Hematopoietic multipotent progenitor cell treated with erythropoietin and hydrocortisone succinate and interleukin-3 and kit ligand, for 6 days (in vitro differentiated cells): Measurements from ENCODE around the gene CYSRT1.

Source experiments
- DNase-seq: peaks from one replicate; pipeline ENCODE4 v3.0.0-alpha.2; 2015

The CYSRT1 gene

DNA sequence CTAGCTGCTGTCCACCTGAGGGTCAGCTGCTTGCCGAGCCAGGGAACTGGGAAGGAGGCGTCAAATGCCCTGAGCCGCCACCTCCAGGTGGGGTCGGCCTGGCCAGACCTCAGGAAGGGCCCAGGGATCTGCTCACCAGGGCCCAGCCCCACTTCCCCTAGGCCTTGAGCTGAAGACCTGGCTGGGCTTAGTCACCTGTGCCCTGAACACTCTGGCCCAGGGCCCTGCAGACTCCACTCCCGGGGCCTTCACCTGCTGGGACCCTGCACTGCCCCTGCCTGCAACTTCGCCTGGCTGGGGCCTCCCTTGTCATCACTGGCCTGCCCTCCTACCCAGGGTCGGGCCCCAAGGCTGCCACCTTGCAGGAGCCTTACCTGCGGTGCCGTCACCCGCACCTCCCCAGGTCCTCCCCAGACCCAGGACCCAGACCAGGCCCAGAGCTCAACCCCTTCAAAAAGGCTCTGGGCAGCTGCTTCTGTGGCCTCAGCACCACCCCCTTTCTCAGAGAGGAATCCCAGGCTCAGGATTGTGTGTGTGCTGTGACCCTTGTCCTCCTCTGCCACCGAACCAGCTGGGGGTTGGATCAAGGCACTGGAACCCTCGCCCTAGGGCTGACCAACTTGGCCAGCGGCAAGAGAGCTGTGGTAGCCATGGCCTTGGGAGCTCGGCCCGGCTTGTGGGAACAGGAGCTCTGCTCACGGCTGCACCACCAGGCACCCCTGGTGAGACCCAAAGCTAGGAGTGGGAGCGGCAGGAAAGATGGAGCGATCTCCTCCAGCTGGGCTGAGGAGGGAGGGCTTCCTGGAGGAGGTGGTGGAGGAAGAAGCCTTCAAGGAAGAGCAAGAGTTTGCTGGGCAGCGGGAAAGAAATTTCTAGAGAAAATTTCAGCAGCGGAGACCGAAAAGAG, 29.0 kb downstream of the CYSRT1 start:
- DNase-seq = no peak

DNA sequence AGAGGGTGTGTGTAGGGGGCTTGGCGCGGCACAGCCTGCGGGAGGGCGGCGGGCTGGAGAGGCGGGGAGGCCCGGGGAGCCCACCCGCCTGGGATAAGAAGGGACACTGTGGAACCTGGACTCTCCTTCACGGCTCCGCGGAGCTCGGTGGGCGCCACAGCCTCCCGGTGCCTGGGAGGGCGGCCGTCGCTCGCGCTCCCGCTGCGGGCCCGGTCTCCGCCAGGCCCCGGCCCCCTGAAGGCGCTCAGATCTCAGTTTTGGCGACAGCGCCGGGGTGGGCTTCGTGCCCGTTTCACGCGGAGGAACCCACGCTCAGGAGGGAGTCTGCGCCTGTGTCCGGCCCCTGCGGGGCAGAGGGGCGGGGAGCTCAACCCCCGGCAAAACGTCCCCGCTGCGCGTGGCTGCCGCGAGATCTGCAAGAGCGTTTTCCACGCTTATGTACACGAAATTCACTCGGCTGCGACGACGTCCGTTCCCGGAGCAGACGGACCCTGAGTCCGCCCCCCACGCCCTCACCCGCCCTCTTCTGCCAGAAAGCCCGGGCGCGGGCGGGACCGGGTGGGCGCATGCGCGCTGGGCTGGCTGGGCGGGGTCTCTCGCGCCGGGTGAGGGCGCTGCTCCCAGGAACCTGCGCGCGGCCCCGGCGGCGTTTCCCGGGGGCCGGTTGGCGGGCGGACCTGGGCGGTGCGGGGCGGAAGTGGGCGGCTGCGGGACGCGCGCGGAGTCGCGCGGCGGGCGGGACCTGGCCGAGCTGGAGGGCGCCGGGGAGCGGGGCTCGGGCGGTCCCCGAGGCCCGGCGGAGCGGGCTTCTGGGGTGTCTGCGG, 29.9 kb downstream of the CYSRT1 start, which contains the start of gene NELFB:
Gene NELFB (plus strand): TSS at position 704 of the 824 bp plus-strand sequence.
- peak; percentile 92 for DNase-seq

DNA sequence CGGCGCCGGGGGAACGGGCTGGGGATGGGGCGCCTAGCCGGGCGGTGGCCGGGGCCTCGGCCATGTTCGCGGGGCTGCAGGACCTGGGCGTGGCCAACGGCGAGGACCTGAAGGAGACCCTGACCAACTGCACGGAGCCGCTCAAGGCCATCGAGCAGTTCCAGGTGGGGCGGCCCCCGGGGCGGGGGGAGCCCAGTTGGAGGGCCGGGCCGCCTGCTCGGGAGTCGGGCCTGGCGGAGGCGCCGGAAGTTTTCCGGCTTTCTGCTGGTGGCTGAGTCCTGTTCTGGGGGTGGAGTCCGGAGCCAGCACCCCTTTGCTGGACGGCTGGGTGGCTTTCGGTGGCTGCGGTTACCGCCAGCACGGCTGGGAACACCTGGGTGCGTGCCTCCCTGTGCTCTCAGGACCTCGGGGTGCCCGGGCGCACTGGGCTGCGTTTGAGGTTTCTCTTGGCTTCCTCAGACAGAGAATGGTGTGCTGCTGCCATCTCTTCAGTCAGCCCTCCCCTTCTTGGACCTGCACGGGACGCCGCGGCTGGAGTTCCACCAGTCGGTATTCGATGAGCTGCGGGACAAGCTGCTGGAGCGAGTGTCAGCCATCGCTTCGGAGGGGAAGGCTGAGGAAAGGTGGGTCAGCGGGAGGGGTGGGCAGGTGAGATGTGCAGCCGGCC, 30.6 kb downstream of the CYSRT1 start:
- DNase-seq = peak; percentile 56

DNA sequence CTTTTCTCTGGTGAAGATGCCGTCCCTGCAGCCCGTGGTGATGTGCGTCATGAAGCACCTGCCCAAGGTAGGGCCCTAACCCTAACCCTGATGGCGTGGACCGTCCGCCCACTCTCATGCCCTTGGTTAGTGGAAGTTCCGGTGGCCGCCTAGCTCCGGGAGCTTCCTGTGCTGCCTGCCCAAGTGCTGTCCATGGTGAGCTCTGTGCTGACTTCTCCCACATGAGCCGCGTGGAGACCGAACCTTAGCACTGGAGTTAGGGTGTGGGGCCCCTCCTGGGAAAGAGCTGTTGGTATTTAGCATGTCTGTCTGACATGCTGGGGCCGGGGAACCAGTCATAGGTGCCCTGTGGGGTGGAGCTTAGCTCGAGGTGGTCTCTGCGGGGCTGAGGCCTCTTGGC, 31.4 kb downstream of the CYSRT1 start:
- no peak for DNase-seq

DNA sequence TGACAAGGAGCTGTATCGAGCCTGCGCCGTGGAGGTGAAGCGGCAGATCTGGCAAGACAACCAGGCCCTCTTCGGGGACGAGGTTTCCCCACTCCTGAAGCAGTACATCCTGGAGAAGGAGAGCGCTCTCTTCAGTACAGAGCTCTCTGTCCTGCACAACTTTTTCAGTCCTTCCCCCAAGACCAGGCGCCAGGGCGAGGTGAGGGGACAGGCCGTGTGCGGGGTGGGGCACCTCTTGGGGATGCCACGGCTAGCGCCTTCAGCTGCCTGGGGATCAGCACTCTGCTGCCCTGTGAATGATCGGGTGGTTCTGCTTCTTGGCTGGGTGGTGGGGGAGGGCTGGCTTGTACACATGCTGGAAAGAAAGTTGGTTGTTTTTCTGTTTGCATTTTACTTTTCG, 31.9 kb downstream of the CYSRT1 start:
- DNase-seq = peak; percentile 61

DNA sequence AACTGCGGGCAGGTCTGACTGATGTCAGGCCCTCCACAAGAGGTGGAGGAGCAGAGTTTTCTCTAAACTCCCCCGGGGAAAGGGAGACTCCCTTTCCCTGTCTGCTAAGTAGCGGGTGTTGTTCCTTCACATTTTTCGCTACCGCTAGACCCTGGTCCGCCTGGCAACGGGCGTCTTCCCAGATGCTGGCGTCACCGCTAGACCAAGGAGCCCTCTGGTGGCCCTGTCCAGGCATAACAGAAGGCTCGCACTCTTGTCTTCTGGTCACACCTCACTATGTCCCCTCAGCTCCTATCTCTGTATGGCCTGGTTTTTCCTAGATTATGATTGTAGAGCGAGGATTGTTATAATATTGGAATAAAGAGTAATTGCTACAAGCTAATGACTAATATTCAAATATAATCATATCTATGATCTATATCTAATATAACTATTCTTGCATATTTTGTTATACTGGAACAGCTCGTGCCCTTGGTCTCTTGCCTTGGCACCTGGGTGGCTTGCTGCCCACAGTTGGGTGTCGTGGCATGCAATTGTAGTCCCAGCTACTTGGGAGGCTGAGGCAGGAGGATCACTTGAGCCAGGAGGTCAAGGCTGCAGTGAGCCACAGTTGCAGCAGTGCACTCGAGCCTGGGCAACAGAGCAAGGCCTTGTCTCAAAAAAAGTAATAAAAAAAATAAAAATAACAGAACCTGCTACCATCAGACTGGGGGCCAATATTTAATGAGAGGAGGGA, 37.4 kb downstream of the CYSRT1 start:
- DNase-seq = peak; percentile 29

DNA sequence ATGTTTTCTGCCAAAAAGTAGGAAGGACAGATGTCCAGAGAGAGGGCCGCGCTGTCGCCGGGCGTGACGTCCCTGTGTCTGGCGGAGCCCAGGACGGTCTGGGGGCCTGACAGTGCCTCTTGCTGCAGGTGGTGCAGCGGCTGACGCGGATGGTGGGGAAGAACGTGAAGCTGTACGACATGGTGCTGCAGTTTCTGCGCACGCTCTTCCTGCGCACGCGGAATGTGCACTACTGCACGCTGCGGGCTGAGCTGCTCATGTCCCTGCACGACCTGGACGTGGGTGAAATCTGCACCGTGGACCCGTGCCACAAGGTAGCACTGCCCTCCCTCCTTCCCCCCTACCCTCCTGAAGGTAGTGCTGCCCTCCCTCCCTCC, 37.9 kb downstream of the CYSRT1 start:
- no peak for DNase-seq

DNA sequence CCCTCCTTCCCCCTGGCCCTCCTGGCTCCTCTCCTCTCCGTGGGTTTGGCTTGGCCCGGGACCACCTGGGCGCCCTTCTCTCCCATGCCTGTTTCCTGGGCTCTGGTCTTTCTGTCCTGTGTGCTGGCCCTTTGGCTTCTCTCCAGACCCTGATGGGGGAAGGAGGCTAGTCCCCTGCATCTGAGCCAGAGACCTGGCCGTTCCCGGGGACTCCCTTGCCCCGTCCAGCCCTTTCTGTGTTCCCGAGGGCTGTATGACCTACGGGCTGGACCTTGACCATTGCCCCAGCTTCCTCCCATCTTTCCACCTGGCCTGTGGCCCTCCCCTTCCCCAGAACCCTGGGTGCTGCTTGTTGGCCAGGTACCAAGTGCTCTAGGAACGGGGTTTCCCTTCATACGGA, 38.5 kb downstream of the CYSRT1 start:
- DNase-seq = no peak

DNA sequence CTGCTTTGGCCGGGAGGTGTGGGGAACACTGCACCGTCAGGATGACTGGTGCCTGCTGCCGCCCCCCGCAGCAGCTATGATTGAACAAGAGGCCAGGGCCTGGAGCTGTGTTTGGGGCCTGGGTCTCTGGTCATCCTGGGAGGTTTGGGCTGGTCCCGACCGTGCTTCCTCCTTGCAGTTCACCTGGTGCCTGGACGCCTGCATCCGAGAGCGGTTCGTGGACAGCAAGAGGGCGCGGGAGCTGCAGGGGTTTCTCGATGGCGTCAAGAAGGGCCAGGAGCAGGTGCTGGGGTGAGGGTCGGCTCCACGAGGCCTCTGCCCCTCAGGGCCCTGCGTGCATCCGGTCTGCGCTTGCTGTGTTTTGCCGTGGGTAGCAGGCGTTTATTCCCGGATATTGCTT, 39.1 kb downstream of the CYSRT1 start:
- no peak for DNase-seq

DNA sequence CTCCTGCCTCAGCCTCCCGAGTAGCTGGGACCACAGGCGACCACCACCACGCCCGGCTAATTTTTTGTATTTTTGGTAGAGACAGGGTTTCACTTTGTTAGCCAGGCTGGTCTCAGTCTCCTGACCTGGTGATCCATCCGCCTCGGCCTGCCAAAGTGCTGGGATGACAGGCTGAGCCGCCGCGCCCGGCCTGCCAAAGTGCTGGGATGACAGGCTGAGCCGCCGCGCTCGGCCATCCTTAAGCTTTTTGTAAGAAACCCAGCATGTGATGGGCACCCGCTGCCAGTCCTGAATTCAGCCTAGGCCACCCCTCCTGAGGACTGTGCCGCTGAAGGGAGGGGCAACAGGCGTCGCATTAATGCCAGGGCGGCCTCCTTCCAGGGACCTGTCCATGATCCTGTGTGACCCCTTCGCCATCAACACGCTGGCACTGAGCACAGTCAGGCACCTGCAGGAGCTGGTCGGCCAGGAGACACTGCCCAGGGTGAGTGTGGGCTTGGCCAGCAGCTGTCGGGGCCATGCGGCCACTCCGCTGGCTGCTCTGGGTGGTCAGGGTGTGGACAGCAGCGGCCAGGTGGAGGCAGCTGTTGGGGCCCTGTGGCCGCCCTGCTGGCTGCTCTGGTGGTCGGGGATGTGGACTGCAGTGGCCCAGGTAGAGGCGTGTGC, 40.7 kb downstream of the CYSRT1 start:
- DNase-seq = no peak

DNA sequence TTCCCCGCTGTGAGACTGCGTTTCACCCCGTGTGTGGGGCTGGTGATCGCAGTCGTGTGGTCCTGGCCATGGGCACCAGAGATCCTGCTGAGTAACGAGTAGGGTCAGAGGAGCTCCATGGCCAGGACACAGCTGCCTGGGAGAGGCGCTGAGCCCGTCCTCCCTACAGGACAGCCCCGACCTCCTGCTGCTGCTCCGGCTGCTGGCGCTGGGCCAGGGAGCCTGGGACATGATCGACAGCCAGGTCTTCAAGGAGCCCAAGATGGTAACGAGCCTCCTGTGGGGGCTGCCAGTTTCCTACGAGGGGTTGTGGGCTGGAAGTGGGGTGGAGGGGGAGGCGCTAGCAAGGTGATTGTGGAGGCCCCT, 41.2 kb downstream of the CYSRT1 start:
- no peak for DNase-seq

DNA sequence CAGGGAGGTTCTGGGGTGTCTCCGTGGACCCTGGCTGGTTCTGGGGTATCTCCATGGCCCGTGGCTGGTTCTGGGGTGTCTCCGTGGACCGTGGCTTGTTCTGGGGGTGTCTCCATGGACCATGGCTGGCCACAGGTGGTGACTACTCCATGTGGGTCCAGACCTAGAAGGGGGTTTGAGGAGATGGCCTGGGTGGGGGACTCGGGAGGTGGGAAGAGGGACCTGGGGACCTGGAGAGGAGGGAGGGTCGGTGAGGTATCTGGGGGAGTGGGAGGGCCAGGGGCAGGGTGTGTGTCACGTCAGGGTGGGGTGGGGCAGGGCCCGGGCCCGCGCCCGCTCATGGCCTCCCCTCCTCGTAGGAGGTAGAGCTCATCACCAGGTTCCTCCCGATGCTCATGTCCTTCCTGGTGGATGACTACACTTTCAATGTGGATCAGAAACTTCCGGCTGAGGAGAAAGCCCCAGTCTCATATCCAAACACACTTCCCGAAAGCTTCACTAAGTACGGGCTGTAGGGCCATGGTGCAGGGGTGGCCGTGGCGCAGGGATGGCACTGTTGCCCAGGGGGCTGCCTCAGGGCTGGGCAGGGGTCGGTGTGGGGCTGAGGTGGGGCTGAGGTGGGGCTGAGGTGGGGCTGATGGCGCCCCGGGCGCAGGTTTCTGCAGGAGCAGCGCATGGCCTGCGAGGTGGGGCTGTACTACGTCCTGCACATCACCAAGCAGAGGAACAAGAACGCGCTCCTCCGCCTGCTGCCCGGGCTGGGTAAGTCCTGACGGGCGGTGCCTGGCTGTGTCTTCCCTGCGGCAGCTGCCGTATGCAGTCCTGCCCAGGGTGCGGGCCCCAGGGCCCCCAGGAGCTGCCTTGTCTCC, 41.8 kb downstream of the CYSRT1 start:
- DNase-seq = no peak

DNA sequence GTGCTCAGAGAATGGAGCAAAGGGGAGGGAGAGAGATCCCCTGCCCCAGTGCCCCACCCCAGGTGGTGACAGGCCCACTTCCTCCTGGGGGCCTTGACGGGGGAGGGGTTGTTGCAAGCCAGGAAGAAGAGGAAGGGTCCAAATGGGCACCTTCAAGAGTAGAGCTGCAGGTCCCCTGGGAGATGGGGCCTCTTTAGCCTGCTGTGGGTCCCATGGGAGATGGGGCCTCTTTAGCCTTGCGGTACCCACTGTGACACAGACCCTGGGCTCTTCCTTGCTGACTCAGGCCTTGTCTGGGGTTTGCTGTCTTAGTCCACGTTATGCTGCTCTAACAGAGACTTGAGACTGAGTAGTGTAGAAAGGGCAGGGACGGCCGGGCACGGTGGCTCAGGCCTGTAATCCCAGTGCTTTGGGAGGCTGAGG, 43.0 kb downstream of the CYSRT1 start:
- no peak for DNase-seq

DNA sequence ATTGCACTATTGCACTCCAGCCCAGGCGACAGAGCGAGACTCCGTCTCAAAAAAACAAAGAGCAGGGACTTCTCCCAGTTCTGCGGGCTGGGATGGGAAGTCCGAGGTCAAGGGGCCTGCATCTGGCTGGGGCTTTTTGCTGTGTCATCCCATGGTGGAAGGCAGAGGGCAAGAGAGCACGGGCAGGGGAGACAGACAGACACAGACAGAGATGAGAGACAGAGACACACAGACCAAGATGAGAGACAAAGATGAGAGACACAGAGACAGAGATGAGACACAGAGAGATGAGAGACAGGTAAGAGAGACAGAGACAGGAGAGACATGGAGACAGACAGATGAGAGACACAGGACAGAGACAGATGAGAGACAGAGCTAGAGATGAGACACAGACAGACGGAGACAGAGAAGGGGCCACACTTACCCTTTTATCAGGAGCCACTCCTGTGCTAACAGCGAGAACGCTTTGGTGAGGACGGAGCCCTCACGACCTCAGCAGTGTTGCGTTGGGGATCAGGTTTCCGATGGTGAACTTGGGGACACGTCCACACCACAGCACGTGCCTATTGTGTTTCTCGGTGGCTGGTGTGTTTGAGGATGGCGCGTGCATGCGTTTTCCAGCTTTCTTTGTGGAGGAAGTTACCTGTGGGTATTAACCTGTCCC, 43.7 kb downstream of the CYSRT1 start:
- DNase-seq = no peak

DNA sequence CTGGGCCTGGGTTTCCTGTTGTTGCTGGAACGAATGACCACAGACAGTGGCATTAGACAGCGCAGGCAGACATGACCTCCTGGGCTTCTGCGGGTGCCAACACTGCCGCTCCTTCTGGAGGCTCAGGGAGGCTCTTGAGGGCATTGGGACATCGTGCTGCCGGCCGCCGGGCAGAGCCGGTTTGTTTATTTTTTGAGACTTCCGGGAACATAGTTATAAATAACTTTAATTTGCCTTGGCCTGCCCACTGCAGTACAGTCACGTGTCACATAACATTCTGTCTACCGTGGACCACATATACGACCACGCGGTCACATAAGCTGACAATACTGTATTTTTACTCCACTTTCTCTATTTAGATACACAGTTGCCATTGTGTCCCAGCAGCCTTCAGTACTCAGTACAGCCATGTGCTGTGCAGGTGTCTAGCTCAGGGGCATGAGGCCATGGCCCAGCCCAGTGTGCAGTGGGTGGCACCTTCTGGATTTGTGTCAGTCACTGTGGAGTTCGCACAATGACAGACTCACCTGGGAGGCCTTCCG, 44.3 kb downstream of the CYSRT1 start:
- no peak for DNase-seq

DNA sequence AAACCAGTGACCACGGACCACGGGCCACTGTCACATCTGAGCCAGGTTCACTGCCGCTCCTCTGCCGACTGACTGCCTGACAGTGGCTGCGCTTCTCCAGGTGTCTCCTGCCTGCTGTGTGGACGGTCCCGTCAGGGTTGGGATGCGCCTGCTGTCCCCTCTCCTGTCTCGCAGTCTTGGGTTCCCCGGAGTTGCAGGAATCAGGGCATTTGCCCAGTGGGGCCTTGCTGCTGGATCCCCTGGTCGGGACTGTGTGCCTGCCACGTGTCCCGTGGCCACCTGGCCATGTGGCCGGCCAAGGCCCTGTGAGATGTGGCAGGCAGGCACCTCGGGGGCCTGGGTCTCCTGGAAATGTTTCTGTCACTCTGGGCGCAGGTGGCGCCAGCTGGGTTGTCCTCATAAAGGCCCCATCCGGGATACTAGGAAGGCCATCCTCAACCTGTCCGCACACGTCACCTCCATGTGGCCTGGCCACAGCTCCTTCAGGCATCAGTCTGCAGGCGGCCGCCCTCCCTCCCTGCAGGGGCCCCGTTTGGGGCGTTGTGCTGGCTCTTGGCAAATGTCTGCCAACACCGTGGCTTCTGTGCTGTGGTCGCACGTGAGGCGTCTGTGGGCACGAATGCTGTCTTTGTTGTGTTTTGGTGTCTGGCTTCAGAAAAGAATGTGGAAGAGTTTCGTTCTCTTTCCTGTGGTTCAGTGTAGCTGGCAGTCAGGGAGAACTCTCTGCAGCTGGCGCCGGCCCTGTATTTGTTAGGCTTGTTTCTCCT, 46.1 kb downstream of the CYSRT1 start:
- DNase-seq = peak; percentile 47

DNA sequence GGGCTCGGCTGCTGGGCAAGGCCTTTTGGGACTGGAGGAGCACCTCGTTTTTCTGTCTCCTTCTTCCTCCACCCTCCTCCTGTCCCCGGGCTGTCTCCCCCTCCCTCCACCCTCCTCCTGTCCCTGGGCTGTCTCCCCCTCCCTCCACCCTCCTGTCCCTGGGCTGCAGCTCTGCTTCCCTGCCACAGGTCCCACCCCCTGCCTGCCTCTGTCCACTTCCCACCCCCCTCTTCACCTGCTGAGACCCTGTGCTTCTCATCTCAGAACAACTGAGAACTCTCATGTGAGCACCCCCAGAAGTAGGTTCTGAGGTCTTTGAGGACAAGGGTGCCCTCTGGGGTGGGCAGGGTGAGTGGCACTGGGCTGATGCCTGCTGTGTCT, 46.7 kb downstream of the CYSRT1 start:
- DNase-seq = no peak

DNA sequence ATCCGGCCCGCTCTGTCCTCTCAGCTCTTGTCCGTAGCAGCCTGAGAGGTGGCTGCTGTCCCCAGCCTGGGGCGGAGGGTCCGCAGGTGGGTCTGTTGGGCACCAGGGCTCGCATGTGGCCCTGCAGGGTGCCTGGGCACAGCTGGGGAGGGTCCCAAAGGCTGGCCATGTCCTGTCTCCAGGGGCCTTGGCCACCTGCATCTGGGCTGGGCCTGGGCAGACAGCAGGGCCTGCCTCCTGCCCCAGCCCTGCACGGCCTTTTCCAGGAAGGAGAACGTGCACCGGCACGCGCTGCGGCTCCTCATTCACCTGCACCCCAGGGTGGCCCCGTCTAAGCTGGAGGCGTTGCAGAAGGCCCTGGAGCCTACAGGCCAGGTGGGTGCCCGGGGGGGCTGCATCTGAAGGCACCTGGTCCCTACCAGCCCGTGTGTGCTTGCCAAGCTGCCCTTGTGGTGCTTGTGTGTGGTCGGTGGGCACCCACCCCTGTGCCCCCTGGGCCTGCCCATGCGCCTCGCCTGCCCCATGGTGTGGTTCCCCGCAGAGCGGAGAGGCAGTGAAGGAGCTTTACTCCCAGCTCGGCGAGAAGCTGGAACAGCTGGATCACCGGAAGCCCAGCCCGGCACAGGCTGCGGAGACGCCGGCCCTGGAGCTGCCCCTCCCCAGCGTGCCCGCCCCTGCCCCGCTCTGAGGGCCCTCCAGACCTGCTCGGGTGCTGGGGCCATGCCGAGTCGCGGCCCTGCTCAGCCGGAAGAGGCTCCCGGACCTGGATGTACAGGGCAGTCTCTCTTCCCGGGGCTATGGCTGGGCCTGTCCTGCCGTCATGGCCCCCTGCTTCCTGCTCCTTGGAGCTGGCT, 47.5 kb downstream of the CYSRT1 start:
- DNase-seq = no peak

DNA sequence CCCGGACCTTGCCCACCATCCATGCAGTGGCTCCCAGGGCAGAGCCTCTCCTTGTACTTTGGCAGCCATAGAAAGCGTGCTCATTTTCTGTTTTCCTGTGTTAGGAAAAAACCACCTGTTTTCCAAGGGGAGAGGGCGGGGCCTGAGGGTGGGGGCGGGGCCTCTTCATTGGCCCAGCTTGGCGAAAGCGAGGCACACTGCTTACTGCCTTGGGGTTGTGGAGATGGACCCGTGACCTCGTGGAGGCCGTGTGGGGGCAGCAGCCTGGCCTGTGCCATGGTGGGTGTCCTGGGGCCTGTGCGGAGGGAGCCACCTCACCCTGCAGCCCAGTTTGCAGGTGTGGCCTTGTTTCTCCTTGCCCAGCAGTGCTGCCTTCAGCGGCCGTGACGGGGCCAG, 48.1 kb downstream of the CYSRT1 start:
- no peak for DNase-seq
